Measurements from ENCODE around the gene KLF12. TPM values are rescaled to one million over a fixed set of nuclear protein-coding genes. Genes with fewer than 3 reads are reported as not detected.

Gene KLF12
- total RNA-seq, 2 experiments from 2014 or later: 24.5 to 25.5 TPM

DNA sequence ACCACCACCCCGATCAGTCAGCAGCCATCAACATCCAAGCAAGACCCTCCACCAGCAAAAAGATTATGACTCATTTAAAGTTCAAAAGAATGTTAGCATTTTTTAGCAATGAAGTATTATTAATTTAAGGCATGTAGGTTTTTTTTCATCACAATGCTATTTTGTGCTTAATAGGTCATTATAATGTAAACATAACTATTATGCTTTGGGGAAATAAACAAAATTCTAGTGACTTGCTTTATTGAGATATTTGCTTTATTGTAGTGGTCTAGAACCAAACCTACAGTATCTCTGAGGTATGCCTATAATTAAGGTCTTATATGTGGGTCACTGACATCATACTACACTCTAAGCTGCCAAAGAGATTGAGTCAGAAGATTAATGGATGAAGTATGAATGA lies 20.0 kb downstream of the KLF12 start:
- Mint-ChIP-seq H3K9me3 (peaks cover 17% of the 10 kb centered on the region), H3K4me3 (no peak overlapping the region), H3K27me3 (no peaks in the 10 kb centered on the region), H3K36me3 (peaks cover 27% of the 10 kb centered on the region), H3K4me1 (ENCODE audit: low read depth) (peaks cover 83% of the 10 kb centered on the region), H3K27ac (no peak overlapping the region)
- ChIA-PET CTCF (interaction anchor here (1.0 kb wide), 1 partner anchor 172 kb away, joined by 3 read pairs; no protein-coding TSS in a partner anchor), POLR2A (no interaction called here)
- DNase-seq: no peak
- intact Hi-C loops (cut with micrococcal nuclease): no loop called here

DNA sequence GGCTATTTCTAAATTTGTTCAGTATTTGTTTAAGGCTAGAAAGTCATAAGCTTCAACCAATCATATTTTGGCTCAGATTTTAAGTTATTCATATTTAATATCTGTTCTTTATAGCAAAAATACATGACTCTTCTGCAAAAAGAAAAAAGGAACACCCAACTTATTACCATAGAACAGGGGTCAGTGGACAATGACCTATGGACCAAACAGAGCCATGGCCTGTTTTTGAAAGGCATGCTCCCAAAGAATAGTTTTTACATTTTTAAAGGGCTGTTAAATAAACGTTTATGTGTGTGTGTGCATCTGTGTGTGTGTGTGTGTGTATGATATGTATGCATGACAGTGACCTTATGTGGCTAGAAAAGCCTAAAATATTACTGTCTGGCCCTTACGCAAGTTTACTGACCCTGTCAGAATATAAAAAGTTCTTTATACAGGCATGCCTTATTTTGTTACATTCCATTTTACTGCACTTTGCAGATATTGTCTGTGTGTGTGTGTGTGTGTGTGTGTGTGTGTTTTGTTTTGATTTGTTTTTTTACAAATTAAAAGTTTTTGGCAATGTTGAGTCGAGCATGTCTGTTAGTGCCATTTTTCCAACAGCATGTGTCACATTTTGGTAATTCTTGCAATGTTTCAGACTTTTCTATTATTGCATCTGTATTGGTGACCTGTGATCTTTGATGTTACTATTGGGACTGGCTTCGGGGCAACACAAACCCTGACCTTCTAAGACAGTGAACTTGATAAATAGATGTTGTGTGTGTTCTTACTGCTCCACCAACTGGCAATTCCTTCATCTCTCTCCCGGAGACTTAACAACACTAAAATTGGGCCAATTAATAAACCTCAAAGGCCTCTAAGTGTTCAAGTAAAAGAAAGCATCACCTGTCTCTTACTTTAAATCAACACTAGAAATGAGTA lies 22.0 kb downstream of the KLF12 start:
- Mint-ChIP-seq H3K36me3 (peaks cover 15% of the 10 kb centered on the region), H3K9me3 (no peaks in the 10 kb centered on the region), H3K27ac (peak overlapping the region; percentile 1), H3K4me3 (no peak overlapping the region), H3K27me3 (no peaks in the 10 kb centered on the region), H3K4me1 (ENCODE audit: low read depth) (peaks cover 75% of the 10 kb centered on the region)
- no peak for DNase-seq
- POLR2A ChIA-PET: no interaction called here
- CTCF ChIA-PET: interaction anchor here (0.9 kb wide), 1 partner anchor 142 kb away, joined by 3 read pairs; no protein-coding TSS in a partner anchor
- intact Hi-C loops (cut with micrococcal nuclease): no loop called here

DNA sequence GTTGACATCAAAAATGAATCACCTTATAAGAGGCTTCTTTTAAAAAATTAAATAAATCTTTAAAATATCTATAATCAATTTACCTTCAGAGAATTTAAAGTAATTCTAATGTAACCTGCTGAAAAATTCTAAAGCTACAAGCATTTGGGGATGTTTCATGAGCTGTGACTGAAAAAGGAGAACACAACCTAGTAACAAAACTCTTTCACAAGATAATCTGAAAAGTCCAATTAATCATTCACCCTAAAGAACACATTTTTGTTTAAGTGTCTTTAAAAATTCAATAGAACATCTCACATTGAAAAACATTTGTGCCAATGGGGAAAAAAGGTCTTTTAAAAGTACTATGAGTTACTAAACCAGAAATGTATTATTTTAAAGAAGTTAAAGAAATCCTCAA lies 22.8 kb downstream of the KLF12 start:
- Mint-ChIP-seq H3K27ac (no peak overlapping the region), H3K4me1 (ENCODE audit: low read depth) (peaks cover 74% of the 10 kb centered on the region), H3K36me3 (peaks cover 15% of the 10 kb centered on the region), H3K27me3 (no peaks in the 10 kb centered on the region), H3K4me3 (no peak overlapping the region), H3K9me3 (no peaks in the 10 kb centered on the region)
- ChIA-PET CTCF (no interaction called here), POLR2A (no interaction called here)
- intact Hi-C loops (cut with micrococcal nuclease): no loop called here
- DNase-seq: no peak

DNA sequence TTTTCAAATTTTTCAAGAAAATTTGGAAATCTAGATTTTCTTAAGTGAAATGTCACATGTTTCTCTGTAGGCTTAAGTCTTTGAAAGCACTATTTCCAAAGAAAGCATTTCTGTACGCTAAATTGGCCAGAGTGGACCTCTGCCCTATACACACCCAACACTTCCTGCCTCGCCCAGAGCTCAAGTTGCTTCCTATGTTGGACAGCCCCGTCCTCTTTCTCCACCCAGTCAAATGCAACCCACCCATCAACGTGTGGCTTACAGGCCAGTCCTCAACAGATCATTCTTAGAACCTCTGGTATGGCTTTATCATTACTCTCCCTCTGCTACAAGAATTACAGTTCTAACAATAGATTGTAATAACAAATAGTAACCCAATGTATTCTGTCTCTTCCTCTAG lies 24.2 kb downstream of the KLF12 start:
- H3K27me3 Mint-ChIP-seq: no peaks in the 10 kb centered on the region
- ChIA-PET POLR2A (no interaction called here), CTCF (no interaction called here)
- no peak overlapping the region for H3K27ac Mint-ChIP-seq
- peaks cover 65% of the 10 kb centered on the region for H3K4me1 Mint-ChIP-seq (ENCODE audit: low read depth)
- DNase-seq: no peak
- H3K36me3 Mint-ChIP-seq: peaks cover 15% of the 10 kb centered on the region
- intact Hi-C loops (cut with micrococcal nuclease): no loop called here
- H3K9me3 Mint-ChIP-seq: no peaks in the 10 kb centered on the region
- H3K4me3 Mint-ChIP-seq: no peak overlapping the region

DNA sequence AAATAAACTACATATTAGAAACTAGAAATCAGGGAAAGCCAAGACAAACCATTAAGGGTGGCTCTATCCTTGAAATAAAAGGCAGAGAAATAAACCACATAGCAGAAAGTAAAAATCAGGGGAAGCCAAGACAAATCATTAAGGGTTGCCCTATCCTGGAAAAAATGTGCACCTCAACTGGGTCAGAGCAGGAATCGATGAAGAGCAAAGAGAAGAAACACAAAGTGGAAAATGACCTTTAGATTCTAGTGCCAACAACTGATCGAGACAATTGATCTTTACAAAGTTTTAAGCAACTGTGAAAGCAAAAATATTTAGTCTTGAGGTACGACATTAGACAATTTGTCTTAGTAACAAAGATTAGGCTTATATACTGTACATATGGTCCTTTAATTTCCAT lies 26.6 kb downstream of the KLF12 start:
- H3K9me3 Mint-ChIP-seq: no peaks in the 10 kb centered on the region
- CTCF ChIA-PET: no interaction called here

DNA sequence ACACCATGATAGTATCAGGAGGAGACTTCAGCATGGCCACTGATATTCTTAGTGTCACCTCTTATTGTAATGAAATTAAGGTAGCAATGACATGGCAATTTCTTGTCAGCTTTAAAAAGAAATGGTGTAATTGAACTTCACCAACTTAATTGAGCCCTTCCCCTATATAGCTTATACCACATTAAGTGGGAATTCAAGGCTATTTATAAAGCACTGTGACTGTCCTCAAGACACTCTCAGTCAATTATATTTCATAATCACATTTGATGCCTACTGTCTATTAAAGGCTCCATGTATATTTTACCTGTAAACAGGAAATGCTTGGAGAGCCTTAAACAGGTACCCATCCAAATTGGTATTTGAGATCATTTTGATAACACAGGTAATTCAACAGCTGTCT lies 28.3 kb downstream of the KLF12 start:
- Mint-ChIP-seq H3K36me3 (peaks cover 8% of the 10 kb centered on the region), H3K9me3 (no peaks in the 10 kb centered on the region), H3K27me3 (no peaks in the 10 kb centered on the region), H3K27ac (no peak overlapping the region), H3K4me3 (no peak overlapping the region), H3K4me1 (ENCODE audit: low read depth) (peaks cover 65% of the 10 kb centered on the region)
- POLR2A ChIA-PET: interaction anchor here (1.1 kb wide), 1 partner anchor 137 kb away, joined by 3 read pairs; no protein-coding TSS in a partner anchor
- CTCF ChIA-PET: no interaction called here
- intact Hi-C loops (cut with micrococcal nuclease): loop anchor here (1.0 kb wide), 1 partner anchor 7 kb away; no protein-coding TSS in a partner anchor
- DNase-seq: no peak

More for the DNA sequence above, 26.6 kb downstream of the KLF12 start:
- intact Hi-C loops (cut with micrococcal nuclease): no loop called here
- H3K36me3 Mint-ChIP-seq: peaks cover 8% of the 10 kb centered on the region
- no peaks in the 10 kb centered on the region for H3K27me3 Mint-ChIP-seq
- DNase-seq: no peak
- H3K27ac Mint-ChIP-seq: no peak overlapping the region
- H3K4me3 Mint-ChIP-seq: no peak overlapping the region
- POLR2A ChIA-PET: no interaction called here
- H3K4me1 Mint-ChIP-seq (ENCODE audit: low read depth): peaks cover 62% of the 10 kb centered on the region

DNA sequence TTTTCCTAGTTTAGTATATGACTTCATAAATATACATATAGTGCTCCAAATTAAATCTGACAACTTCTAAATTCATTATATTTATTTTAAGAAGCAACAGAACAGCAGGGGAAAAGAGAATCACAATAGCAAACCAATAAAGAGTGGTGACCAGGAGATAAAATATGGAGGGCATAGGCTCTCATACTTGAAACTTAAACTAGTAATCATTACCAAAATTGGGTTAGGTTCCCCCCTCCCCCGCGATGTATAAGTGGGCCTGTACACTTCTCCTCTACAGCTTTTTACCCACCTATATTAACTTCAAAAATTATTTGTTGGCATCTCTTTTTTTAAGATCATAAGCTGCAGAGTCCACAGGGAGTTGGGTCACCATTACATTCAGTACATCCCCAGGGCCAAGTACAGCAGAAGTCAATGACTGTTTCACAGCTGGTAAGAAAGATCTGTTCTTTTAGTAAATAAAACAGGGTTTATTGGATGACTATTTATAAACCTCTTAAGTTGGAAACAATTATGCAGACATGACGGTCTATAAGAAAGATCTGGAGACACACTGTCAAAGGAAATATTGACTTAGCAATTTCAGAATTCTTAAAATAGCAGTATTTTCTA lies 29.4 kb downstream of the KLF12 start:
- Mint-ChIP-seq H3K36me3 (peaks cover 6% of the 10 kb centered on the region), H3K9me3 (no peaks in the 10 kb centered on the region), H3K4me3 (no peak overlapping the region), H3K27ac (peak overlapping the region; percentile 44), H3K4me1 (ENCODE audit: low read depth) (peaks cover 62% of the 10 kb centered on the region), H3K27me3 (no peaks in the 10 kb centered on the region)
- POLR2A ChIA-PET: no interaction called here
- CTCF ChIA-PET: no interaction called here
- no peak for DNase-seq
- intact Hi-C loops (cut with micrococcal nuclease): loop anchor here (1.0 kb wide), 1 partner anchor 9 kb away; no protein-coding TSS in a partner anchor

DNA sequence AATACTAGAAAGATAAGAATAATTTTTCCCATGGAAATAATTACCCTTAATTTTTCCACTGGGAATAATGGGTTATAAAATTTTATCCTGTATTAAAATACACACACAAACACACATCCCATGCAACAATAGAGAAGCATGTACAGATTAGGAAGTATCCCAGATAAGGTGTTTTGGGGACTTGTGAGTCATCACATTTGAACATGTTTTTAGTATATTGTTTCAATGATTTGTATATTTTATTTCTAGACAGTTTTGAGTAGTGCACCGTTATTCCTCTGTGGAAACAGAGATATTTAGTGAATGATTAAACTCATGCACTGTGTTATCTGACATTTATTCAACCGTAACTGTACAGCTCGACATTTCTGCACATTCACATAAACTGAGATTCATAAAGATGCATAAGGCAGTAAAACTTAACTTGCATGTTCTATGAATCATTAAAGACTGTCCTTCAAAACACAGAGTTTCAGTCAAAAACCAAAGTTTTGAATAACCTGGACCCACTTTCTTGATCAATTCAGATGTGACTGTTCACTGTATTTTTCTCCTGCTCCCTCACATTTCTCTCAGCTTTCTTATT lies 30.1 kb downstream of the KLF12 start:
- no peak overlapping the region for H3K4me3 Mint-ChIP-seq
- peaks cover 64% of the 10 kb centered on the region for H3K4me1 Mint-ChIP-seq (ENCODE audit: low read depth)
- ChIA-PET CTCF (no interaction called here), POLR2A (no interaction called here)
- H3K27me3 Mint-ChIP-seq: no peaks in the 10 kb centered on the region
- intact Hi-C loops (cut with micrococcal nuclease): no loop called here
- peaks cover 6% of the 10 kb centered on the region for H3K36me3 Mint-ChIP-seq
- H3K9me3 Mint-ChIP-seq: no peaks in the 10 kb centered on the region
- DNase-seq: no peak
- H3K27ac Mint-ChIP-seq: peak overlapping the region; percentile 44

DNA sequence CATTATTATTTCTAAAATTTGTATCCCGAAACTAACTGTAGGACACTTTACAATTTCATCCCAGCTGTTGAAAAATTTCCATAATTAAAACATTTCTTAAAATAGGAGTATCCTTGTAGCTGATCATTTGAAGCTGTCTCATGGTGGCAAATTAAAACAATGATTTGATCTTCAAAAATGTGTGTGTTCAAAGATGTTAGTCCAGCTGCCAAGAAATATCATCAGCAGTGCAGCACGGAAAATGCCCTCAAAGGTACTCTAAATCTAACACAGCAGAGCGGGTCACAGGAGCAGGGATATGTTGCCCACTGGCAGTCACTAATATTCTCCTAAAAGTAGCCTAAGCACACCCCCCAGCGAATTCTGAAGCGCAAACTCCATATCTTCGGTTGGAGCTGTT lies 31.0 kb downstream of the KLF12 start:
- Mint-ChIP-seq H3K4me3 (no peak overlapping the region), H3K4me1 (ENCODE audit: low read depth) (peaks cover 66% of the 10 kb centered on the region)
- CTCF ChIA-PET: interaction anchor here (0.6 kb wide), 1 partner anchor 163 kb away, joined by 3 read pairs; no protein-coding TSS in a partner anchor

DNA sequence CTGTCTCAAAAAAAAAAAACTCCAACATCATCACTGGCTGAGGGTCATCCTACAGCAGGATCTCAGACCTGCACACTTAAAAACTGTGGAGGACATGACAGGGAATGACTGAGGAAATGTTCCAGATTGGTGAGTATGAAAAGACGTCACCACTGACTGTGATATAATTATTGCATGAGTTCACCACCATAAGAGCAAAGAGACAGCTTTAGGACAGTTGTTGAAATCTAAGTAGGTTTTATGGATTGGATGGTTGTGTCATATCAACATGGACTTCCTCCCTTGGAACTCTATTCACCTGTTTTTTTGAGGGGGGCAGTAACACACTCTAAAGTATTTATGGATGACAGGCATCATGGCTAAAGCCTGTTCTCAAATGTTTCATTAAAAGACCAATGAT lies 31.5 kb downstream of the KLF12 start:
- Mint-ChIP-seq H3K27ac (no peak overlapping the region), H3K4me3 (no peak overlapping the region), H3K27me3 (no peaks in the 10 kb centered on the region), H3K36me3 (peaks cover 6% of the 10 kb centered on the region), H3K9me3 (no peaks in the 10 kb centered on the region), H3K4me1 (ENCODE audit: low read depth) (peaks cover 68% of the 10 kb centered on the region)
- ChIA-PET POLR2A (no interaction called here), CTCF (interaction anchor here (0.6 to 0.7 kb wide), 2 partner anchors 162 to 184 kb away, joined by 3 read pairs; no protein-coding TSS in a partner anchor)
- no peak for DNase-seq
- intact Hi-C loops (cut with micrococcal nuclease): no loop called here

More for the DNA sequence above, 31.0 kb downstream of the KLF12 start:
- intact Hi-C loops (cut with micrococcal nuclease): no loop called here
- Mint-ChIP-seq H3K9me3 (no peaks in the 10 kb centered on the region), H3K27me3 (no peaks in the 10 kb centered on the region), H3K36me3 (peaks cover 6% of the 10 kb centered on the region), H3K27ac (no peak overlapping the region)
- no peak for DNase-seq
- POLR2A ChIA-PET: no interaction called here

DNA sequence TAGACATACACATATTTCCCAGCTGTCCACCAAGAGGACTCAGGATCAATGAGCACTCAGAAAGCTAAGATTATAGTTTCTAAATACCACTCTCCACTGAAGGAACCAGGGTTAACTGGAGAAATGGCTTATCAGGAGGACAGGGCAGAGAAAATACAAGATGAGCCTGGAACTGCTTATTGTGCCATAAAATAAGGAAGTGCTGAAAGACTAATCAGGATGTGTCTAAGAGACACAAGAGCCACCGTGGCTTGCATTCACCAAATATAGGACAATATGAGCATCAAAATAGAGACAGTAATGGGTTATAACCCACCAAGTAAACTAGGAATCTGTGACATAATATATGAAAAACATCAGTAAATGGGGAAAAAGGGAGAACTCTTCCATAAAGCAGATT lies 32.8 kb downstream of the KLF12 start:
- Mint-ChIP-seq H3K27me3 (no peaks in the 10 kb centered on the region), H3K9me3 (no peaks in the 10 kb centered on the region), H3K4me1 (ENCODE audit: low read depth) (peaks cover 68% of the 10 kb centered on the region), H3K4me3 (no peak overlapping the region), H3K36me3 (peaks cover 2% of the 10 kb centered on the region), H3K27ac (no peak overlapping the region)
- DNase-seq: no peak
- intact Hi-C loops (cut with micrococcal nuclease): no loop called here
- ChIA-PET CTCF (interaction anchor here (0.7 kb wide), 1 partner anchor 450 kb away, joined by 4 read pairs; no protein-coding TSS in a partner anchor), POLR2A (no interaction called here)

DNA sequence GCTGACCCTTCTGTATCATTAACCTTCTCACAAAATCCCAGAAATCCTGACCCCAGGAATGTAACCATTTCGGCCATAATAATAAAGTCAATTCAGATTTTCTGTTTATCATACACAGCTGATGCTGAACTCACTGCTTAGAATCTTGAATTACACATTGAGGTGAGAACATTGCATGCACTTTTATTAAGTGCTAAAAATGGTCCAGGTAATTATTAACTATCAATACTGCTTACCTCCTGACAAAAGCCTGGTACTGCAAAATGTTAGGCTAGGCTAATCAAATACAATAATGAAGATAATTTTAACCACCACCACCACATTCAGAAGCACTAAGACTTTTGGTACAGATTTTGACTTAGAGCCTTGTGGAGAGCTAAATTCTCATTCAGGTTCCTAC lies 36.1 kb downstream of the KLF12 start:
- ChIA-PET CTCF (no interaction called here), POLR2A (no interaction called here)
- no peak for DNase-seq
- Mint-ChIP-seq H3K27ac (no peak overlapping the region), H3K4me3 (no peak overlapping the region), H3K4me1 (ENCODE audit: low read depth) (peaks cover 60% of the 10 kb centered on the region), H3K9me3 (no peaks in the 10 kb centered on the region), H3K27me3 (no peaks in the 10 kb centered on the region), H3K36me3 (peaks cover 2% of the 10 kb centered on the region)
- intact Hi-C loops (cut with micrococcal nuclease): no loop called here
